Measurements from ENCODE around the gene SERPINB5. TPM values are rescaled to one million over a fixed set of nuclear protein-coding genes. Genes with fewer than 3 reads are reported as not detected.

SERPINB5 gene
- total and polyA plus RNA-seq, 4 donors: 0.05 TPM; not detected in 3

GRCh38 chr18:63470751-63471150 lies 6.0 kb upstream of the SERPINB5 start:
- Histone ChIP-seq H3K27me3 (ENCODE audit: control insufficient read depth in 4 of 4, insufficient read depth in 4 of 4, low read length in 3 of 4) (no peaks in the 10 kb centered on the region), H3K4me3 (ENCODE audit: low read depth in 1 of 3, low read length in 3 of 3) (no peak overlapping the region), H3K27ac (ENCODE audit: low read depth in 1 of 2, low read length in 2 of 2) (no peak overlapping the region), H3K4me1 (ENCODE audit: control insufficient read depth in 4 of 4, insufficient read depth in 4 of 4, low read length in 3 of 4) (no peaks in the 10 kb centered on the region), H3K9ac (ENCODE audit: low read depth in 1 of 2, low read length in 2 of 2) (no peak overlapping the region), H3K36me3 (ENCODE audit: control insufficient read depth in 4 of 4, insufficient read depth in 3 of 4, low read depth in 1 of 4, low read length in 3 of 4) (no peaks in the 10 kb centered on the region), H3K9me3 (ENCODE audit: control insufficient read depth in 4 of 4, low read length in 3 of 4) (no peaks in the 10 kb centered on the region)
- no peak for DNase-seq (ENCODE audit: low spot score)
- WGBS: 91% methylated on average over 12 of the region's 12 CpGs
- TF ChIP-seq ZBTB33 (IDR thresholded peaks at IDR 0.05): no peak
- no peak for TF ChIP-seq NR2F2 (IDR thresholded peaks at IDR 0.05)
- TF ChIP-seq, protein P1, sequence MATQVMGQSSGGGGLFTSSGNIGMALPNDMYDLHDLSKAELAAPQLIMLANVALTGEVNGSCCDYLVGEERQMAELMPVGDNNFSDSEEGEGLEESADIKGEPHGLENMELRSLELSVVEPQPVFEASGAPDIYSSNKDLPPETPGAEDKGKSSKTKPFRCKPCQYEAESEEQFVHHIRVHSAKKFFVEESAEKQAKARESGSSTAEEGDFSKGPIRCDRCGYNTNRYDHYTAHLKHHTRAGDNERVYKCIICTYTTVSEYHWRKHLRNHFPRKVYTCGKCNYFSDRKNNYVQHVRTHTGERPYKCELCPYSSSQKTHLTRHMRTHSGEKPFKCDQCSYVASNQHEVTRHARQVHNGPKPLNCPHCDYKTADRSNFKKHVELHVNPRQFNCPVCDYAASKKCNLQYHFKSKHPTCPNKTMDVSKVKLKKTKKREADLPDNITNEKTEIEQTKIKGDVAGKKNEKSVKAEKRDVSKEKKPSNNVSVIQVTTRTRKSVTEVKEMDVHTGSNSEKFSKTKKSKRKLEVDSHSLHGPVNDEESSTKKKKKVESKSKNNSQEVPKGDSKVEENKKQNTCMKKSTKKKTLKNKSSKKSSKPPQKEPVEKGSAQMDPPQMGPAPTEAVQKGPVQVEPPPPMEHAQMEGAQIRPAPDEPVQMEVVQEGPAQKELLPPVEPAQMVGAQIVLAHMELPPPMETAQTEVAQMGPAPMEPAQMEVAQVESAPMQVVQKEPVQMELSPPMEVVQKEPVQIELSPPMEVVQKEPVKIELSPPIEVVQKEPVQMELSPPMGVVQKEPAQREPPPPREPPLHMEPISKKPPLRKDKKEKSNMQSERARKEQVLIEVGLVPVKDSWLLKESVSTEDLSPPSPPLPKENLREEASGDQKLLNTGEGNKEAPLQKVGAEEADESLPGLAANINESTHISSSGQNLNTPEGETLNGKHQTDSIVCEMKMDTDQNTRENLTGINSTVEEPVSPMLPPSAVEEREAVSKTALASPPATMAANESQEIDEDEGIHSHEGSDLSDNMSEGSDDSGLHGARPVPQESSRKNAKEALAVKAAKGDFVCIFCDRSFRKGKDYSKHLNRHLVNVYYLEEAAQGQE (IDR thresholded peaks at IDR 0.05): no peak
- TF ChIP-seq HNF4G (IDR thresholded peaks at IDR 0.05): no peak
- no peak for TF ChIP-seq SP1 (IDR thresholded peaks at IDR 0.05)
- TF ChIP-seq, protein P2, sequence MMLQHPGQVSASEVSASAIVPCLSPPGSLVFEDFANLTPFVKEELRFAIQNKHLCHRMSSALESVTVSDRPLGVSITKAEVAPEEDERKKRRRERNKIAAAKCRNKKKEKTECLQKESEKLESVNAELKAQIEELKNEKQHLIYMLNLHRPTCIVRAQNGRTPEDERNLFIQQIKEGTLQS (IDR thresholded peaks at IDR 0.05): no peak
- TF ChIP-seq TAF1 (conservative IDR thresholded peaks at IDR 0.05): no peak
- TF ChIP-seq MAX (IDR thresholded peaks at IDR 0.05): no peak
- no peak for TF ChIP-seq GABPA (IDR thresholded peaks at IDR 0.05 in 1 of 2, conservative IDR thresholded peaks at IDR 0.05 in 1 of 2)
- no peak for TF ChIP-seq RXRA (IDR thresholded peaks at IDR 0.05)
- TF ChIP-seq EGR1 (IDR thresholded peaks at IDR 0.05; ENCODE audit: low read depth in 2 of 2): no peak
- TF ChIP-seq, protein P3, sequence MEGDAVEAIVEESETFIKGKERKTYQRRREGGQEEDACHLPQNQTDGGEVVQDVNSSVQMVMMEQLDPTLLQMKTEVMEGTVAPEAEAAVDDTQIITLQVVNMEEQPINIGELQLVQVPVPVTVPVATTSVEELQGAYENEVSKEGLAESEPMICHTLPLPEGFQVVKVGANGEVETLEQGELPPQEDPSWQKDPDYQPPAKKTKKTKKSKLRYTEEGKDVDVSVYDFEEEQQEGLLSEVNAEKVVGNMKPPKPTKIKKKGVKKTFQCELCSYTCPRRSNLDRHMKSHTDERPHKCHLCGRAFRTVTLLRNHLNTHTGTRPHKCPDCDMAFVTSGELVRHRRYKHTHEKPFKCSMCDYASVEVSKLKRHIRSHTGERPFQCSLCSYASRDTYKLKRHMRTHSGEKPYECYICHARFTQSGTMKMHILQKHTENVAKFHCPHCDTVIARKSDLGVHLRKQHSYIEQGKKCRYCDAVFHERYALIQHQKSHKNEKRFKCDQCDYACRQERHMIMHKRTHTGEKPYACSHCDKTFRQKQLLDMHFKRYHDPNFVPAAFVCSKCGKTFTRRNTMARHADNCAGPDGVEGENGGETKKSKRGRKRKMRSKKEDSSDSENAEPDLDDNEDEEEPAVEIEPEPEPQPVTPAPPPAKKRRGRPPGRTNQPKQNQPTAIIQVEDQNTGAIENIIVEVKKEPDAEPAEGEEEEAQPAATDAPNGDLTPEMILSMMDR (IDR thresholded peaks at IDR 0.05; ENCODE audit: low read depth, low read length, missing input control): no peak
- no peak for TF ChIP-seq RAD21 (IDR thresholded peaks at IDR 0.05)
- no peak for TF ChIP-seq FOXA1 (IDR thresholded peaks at IDR 0.05)
- no peak for TF ChIP-seq HNF4A (conservative IDR thresholded peaks at IDR 0.05)
- TF ChIP-seq JUND (IDR thresholded peaks at IDR 0.05): no peak
- TF ChIP-seq FOXA2 (IDR thresholded peaks at IDR 0.05): no peak
- no peak for TF ChIP-seq YY1 (IDR thresholded peaks at IDR 0.05)
